ENCODE results near the gene CMTM7.

The CMTM7 gene

DNA sequence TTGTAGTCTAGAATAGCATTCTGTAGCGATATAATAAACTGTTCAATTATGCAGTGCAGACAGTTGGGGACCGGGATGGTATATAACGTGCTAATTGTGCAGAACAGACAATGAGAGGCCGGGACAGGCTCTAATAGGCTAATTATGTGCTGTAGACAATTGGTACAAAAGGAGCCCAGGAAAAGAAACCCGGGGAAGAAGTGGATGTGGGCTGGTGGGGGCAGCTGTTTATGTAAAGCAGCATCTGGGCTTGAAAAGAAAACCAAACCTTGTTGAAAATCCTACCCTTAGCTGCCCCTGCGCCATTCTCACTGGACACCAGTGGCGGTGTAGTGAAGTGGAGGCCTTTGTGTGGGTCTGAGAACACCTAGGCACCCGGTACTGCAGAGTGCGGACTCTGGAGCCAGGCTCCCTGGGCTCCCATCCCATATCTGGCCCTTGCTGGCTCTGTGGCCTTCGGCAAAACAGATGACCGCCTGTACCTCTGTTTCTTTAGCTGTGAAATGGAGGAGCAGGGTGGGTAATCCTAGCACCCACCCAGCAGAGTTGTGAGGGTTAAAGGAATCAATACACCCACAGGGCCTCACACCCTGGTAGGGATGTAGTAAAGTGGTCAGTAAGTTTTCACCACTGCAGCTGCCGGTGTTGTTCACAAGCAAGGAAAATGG, 59.5 kb downstream of the CMTM7 start:
- Histone ChIP-seq H3K4me1 (ENCODE audit: insufficient read depth, insufficient read length) (peaks cover 8% of the 10 kb centered on the region), H3K36me3 (ENCODE audit: insufficient read depth, insufficient read length, low read length) (peaks cover 43% of the 10 kb centered on the region), H3K4me3 (ENCODE audit: insufficient read length, low read depth) (no peak overlapping the region), H3K9me3 (ENCODE audit: insufficient read depth, low read length) (peaks cover 6% of the 10 kb centered on the region; the same call in 1 of the 2 replicates), H3K27me3 (ENCODE audit: insufficient read depth, insufficient read length) (no peaks in the 10 kb centered on the region), H3K9ac (ENCODE audit: insufficient read length, low read depth) (no peak overlapping the region)
- TF ChIP-seq YY1 (IDR thresholded peaks at IDR 0.05; ENCODE audit: insufficient read depth, insufficient read length), result no peak
- no peak for TF ChIP-seq SUZ12 (IDR thresholded peaks at IDR 0.05; ENCODE audit: extremely low read depth, insufficient read depth, insufficient read length)
- no peak for TF ChIP-seq ZNF274 (IDR thresholded peaks at IDR 0.05; ENCODE audit: low read depth, low read length)
- DNase-seq (ENCODE audit: low read depth, low spot score), result no peak

DNA sequence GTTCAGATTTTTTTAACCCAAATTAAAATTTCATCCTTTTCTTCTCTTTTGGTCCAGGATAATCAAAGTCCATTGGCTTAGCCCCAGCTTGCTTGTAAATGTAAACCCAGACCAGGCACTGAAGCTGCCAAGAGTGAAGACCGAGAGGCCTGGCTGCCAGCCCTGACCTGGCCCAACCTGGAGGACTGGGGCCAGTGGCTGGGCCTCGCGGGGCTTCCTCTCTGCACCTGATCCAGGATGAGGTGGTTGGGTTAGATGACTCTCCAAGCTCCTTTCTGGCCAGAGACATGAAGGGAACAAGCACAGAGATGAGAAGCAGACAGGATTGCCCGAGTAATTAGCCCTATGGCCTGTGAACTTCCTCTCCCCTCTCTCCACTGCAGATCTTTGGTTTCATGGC, 60.4 kb downstream of the CMTM7 start:
- H3K4me3 ChIP-seq (ENCODE audit: insufficient read length, low read depth), result no peak overlapping the region
- TF ChIP-seq YY1 (IDR thresholded peaks at IDR 0.05; ENCODE audit: insufficient read depth, insufficient read length) (no peak), ZNF274 (IDR thresholded peaks at IDR 0.05; ENCODE audit: low read depth, low read length) (no peak), SUZ12 (IDR thresholded peaks at IDR 0.05; ENCODE audit: extremely low read depth, insufficient read depth, insufficient read length) (no peak)
- H3K9ac ChIP-seq (ENCODE audit: insufficient read length, low read depth), result no peak overlapping the region
- H3K9me3 ChIP-seq (ENCODE audit: insufficient read depth, low read length), result no peaks in the 10 kb centered on the region; the same call in 1 of the 2 replicates
- no peaks in the 10 kb centered on the region for H3K27me3 ChIP-seq (ENCODE audit: insufficient read depth, insufficient read length)
- H3K4me1 ChIP-seq (ENCODE audit: insufficient read depth, insufficient read length), result peaks cover 11% of the 10 kb centered on the region
- DNase-seq (ENCODE audit: low read depth, low spot score), result no peak
- peaks cover 43% of the 10 kb centered on the region for H3K36me3 ChIP-seq (ENCODE audit: insufficient read depth, insufficient read length, low read length)

DNA sequence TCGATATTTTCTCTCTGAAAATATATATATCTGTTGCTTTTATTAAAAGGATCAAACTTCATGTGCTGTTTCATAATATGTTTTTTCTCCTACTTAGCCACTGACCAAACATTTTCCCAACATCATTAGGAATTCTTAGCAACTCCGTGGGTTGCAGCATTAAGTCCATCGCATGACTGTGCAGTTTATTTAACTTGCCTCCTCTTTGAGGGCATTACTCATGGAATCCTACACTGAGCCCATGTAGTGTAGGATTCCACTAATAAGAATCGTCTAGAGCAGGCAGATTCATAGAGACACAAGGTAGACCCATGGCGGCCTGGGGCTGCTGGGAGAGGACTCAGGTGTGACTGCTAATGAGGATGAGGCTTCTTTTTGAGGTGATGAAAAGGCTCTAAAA, 61.7 kb downstream of the CMTM7 start:
- H3K4me1 ChIP-seq (ENCODE audit: insufficient read depth, insufficient read length), result peaks cover 11% of the 10 kb centered on the region
- H3K4me3 ChIP-seq (ENCODE audit: insufficient read length, low read depth), result no peak overlapping the region
- no peak for DNase-seq (ENCODE audit: low read depth, low spot score)
- H3K27me3 ChIP-seq (ENCODE audit: insufficient read depth, insufficient read length), result no peaks in the 10 kb centered on the region
- TF ChIP-seq ZNF274 (IDR thresholded peaks at IDR 0.05; ENCODE audit: low read depth, low read length) (no peak), SUZ12 (IDR thresholded peaks at IDR 0.05; ENCODE audit: extremely low read depth, insufficient read depth, insufficient read length) (no peak), YY1 (IDR thresholded peaks at IDR 0.05; ENCODE audit: insufficient read depth, insufficient read length) (no peak)
- no peaks in the 10 kb centered on the region for H3K9me3 ChIP-seq (ENCODE audit: insufficient read depth, low read length)
- no peak overlapping the region for H3K9ac ChIP-seq (ENCODE audit: insufficient read length, low read depth)
- peaks cover 42% of the 10 kb centered on the region for H3K36me3 ChIP-seq (ENCODE audit: insufficient read depth, insufficient read length, low read length)

DNA sequence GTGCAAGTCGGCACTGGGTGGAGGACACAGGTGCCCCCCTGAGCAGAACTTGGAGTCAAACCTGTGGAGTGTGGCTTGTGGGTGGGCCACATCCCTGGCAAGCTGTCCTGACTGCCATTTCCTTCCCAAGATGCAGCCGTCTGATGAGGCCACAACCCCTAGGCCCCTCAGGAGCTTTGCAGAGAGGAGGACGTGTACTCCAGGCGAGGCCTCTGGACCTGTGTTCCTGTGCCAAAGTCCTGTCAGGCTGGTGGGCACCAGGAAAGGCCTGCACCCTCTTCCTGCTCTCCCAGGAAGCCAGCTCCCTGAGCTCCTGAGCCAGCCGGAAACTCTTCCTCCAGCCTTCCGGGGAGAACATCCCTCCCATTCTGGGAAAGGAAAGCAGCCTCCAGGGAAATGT, 62.5 kb downstream of the CMTM7 start:
- TF ChIP-seq YY1 (IDR thresholded peaks at IDR 0.05; ENCODE audit: insufficient read depth, insufficient read length) (no peak), ZNF274 (IDR thresholded peaks at IDR 0.05; ENCODE audit: low read depth, low read length) (no peak), SUZ12 (IDR thresholded peaks at IDR 0.05; ENCODE audit: extremely low read depth, insufficient read depth, insufficient read length) (no peak)
- DNase-seq (ENCODE audit: low read depth, low spot score), result no peak
- Histone ChIP-seq H3K9me3 (ENCODE audit: insufficient read depth, low read length) (no peaks in the 10 kb centered on the region), H3K4me3 (ENCODE audit: insufficient read length, low read depth) (no peak overlapping the region), H3K36me3 (ENCODE audit: insufficient read depth, insufficient read length, low read length) (peaks cover 37% of the 10 kb centered on the region), H3K9ac (ENCODE audit: insufficient read length, low read depth) (no peak overlapping the region), H3K27me3 (ENCODE audit: insufficient read depth, insufficient read length) (no peaks in the 10 kb centered on the region), H3K4me1 (ENCODE audit: insufficient read depth, insufficient read length) (peaks cover 7% of the 10 kb centered on the region)

DNA sequence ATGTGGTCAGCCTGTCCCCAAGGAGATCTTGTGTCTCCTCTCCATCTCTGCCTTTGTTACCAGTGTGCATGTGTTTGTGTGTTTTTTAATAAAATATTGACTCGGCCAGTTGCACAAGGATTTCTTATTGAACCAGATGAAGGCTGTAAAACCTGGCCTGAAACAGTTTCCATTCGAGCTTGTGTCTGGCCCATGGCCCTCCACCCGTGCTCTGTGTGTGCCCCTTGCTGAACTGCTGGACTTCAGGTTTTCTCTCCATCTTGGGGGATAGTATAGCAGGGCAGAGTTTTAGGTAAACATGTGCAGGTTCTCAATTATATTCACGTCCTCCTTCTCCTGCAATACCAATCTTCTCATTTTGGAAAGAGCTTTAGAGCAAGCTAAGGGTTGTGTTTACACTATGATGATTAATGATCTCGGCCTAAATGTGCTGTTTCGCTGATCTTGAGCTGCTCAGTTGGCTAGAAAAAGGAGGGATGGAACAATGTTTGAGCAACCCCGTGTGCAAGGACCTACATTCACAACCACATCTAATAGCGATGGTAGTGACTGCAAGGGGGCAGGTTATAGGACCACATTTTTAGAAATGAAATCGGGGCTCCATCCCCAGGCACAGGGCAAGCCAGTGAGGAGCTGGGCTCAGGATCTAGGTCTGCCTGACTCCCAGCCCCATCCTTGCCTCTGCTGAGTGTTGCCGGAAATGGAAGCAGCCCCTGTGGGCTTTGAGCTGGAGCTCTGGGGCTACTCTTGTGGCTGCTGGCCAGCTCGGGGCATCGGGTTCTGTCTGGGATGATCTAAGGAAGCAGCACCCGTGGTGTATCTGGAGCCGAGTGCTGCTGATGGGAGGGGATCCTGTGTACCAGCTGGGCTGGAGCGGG, 63.3 kb downstream of the CMTM7 start:
- DNase-seq (ENCODE audit: low read depth, low spot score), result no peak
- Histone ChIP-seq H3K4me1 (ENCODE audit: insufficient read depth, insufficient read length) (peaks cover 11% of the 10 kb centered on the region), H3K9ac (ENCODE audit: insufficient read length, low read depth) (no peak overlapping the region), H3K36me3 (ENCODE audit: insufficient read depth, insufficient read length, low read length) (peaks cover 40% of the 10 kb centered on the region), H3K27me3 (ENCODE audit: insufficient read depth, insufficient read length) (no peaks in the 10 kb centered on the region), H3K9me3 (ENCODE audit: insufficient read depth, low read length) (no peaks in the 10 kb centered on the region), H3K4me3 (ENCODE audit: insufficient read length, low read depth) (no peak overlapping the region)
- TF ChIP-seq YY1 (IDR thresholded peaks at IDR 0.05; ENCODE audit: insufficient read depth, insufficient read length) (no peak), SUZ12 (IDR thresholded peaks at IDR 0.05; ENCODE audit: extremely low read depth, insufficient read depth, insufficient read length) (no peak), ZNF274 (IDR thresholded peaks at IDR 0.05; ENCODE audit: low read depth, low read length) (no peak)

DNA sequence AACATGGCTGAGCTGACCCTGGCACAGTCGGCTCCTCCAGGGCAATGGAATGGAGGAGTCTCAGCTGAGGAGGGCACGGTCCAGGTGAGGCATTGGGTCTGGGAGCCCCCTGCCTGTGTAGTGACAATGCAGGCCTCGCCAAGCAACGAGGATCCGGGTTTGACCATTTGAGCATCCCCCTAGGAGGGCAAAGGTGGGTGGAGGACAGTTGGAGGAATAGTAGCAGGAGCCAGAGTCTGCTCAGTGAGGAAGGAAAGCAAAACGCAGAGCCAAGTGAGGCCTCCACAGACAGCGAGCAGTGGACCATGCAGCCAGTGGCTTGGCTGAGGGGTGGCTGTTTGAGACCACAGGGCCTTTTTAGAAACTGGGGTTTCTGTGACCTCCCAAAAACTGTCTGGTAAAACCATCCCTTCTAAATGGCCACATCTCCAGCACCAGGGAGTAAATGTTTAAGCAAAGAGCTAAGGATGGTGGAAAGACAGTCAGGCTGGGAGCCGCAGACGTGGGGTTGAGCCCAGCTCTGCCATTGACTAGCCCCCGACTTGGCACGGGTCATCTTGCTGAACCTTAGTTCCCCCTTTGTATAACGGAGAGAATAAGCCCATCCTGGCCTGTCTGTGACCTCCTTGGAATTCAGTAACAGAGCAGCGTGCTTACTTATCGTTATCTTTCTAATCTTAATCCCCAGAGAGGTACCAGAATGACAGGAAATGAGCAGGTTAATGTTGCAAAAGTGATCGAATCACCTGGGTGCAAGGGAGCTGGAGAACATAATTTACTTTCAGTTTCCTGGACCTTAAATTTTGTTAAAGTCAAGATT, 64.2 kb downstream of the CMTM7 start:
- TF ChIP-seq YY1 (IDR thresholded peaks at IDR 0.05; ENCODE audit: insufficient read depth, insufficient read length), result no peak
- no peak for TF ChIP-seq SUZ12 (IDR thresholded peaks at IDR 0.05; ENCODE audit: extremely low read depth, insufficient read depth, insufficient read length)
- TF ChIP-seq ZNF274 (IDR thresholded peaks at IDR 0.05; ENCODE audit: low read depth, low read length), result no peak
- Histone ChIP-seq H3K9ac (ENCODE audit: insufficient read length, low read depth) (no peak overlapping the region), H3K4me3 (ENCODE audit: insufficient read length, low read depth) (no peak overlapping the region), H3K36me3 (ENCODE audit: insufficient read depth, insufficient read length, low read length) (peaks cover 36% of the 10 kb centered on the region), H3K4me1 (ENCODE audit: insufficient read depth, insufficient read length) (peaks cover 13% of the 10 kb centered on the region), H3K27me3 (ENCODE audit: insufficient read depth, insufficient read length) (no peaks in the 10 kb centered on the region), H3K9me3 (ENCODE audit: insufficient read depth, low read length) (no peaks in the 10 kb centered on the region)
- no peak for DNase-seq (ENCODE audit: low read depth, low spot score)
